HG03565 (cell line): Measurements from ENCODE around the gene SF3B5.
"Not testable (repeated sequence)": the region's sequence is repeated elsewhere in the genome, so short reads cannot be mapped to it uniquely, and the experiment has no call there.

Source experiments
- ATAC-seq: cut with Tn5 transposase; IDR thresholded peaks from one replicate; pipeline ENCODE4 v1.9.1; 2021; ENCODE audit warnings: mild to moderate bottlenecking, moderate library complexity; ENCODE audit not compliant: unreplicated experiment

The SF3B5 gene

GRCh38 chr6:144064402-144065212, 30.8 kb downstream of the SF3B5 start:
- peak; percentile 10 for ATAC-seq

- ATAC-seq = peak; percentile 69
These were observed 31.5 kb downstream of the SF3B5 start for GRCh38 chr6:144063744-144064401.

DNA sequence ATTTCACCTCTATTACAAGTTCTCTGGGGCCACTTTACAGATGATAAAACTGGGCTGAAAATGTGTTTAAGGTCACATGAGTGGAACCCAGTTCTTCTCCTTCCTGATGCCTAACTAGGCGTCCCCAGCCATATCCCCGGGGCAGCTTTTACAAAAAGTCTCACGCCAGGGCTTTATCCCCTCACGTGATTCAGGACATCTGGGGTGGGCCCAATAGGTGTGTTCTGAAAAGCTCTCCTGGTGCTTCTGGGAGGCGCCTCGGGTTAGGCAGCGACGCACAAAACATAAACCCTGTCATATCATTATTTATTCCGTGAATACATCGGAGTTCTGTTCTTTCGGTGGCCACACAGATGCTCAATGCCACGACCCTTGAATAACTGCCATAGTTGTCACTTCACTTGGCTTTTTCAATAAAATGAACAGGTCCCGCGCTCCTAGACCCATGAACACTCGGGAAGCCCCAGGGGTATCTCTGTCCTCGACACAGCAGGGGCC, 32.1 kb downstream of the SF3B5 start:
- ATAC-seq = no peak

DNA sequence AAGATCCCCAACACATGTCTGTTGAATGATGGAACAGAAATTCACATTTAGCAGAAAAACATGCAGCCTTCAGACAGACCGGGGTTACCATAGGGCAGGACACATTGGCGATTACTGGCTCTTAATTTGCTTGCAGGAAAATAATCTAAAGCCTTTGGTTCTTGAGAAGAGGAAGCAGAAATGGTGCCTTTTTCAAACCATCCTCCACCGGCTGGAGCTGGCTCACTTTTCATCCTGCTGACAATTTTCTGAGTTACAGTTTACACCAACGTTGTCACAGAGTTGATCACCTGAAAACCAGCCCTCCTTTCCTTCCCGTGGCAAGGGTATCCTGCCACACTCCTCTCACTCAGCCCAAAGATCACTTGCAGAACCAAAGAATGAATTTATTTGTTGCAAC, 32.6 kb downstream of the SF3B5 start:
- ATAC-seq = no peak

DNA sequence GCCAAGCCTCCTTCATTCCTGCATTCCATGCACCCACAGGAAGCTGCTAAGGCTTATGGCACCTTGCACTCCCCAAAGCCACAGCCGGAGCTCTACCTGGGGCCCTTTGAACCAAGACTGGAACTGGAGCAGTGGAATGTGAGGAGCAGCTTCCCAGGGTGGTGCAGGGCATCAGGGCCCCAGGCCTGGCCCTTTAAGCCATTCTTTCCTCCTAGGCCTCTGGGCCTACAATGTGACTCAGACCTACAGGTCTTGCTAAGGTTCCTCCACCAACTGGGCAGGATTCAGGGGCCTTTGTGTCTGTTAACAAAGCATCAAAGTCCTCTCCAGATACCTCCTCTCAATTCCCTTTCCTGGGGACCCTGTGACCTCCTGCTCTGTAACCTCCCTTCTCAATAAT, 36.2 kb downstream of the SF3B5 start:
- no peak for ATAC-seq

DNA sequence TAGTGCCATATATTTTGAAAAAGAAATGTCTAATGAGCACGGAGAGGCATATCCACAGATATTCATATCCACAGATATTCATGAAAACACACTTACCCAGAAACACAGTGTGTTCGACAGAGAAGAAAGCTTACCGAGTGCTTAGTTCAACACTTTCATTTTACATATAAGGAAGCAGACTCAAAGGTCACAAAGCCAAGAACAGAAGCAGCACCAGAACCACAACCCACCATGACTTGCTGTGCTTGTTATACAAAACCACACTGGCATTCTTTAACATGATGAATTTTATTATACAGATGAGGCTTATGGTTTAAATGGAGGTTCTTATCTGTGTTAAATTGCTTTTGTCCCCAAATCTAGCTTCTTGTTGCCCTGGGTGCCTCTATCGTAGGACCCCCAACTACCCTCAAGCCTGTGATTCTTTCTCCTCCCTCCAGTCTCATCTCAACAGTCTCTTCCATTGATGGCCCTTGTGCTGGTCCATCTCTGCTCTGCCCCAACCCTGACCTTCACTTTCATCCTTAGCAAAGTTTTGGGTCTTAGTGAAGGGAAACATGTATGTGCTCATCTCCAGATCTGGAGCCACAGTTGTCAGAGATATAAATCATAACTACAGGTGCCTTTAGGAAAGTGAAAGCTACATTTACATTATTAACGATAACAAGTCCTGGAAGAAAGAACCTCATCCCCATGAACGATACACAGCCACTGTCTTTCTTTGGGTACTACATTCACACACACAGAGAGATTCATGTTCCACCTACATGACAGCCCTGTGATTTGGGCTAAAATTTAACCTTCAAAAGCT, 40.0 kb downstream of the SF3B5 start:
- ATAC-seq = peak; percentile 93

GRCh38 chr6:144053601-144054000, 41.8 kb downstream of the SF3B5 start:
- no peak for ATAC-seq

GRCh38 chr6:144052488-144052887, 42.9 kb downstream of the SF3B5 start:
- ATAC-seq = no peak

DNA sequence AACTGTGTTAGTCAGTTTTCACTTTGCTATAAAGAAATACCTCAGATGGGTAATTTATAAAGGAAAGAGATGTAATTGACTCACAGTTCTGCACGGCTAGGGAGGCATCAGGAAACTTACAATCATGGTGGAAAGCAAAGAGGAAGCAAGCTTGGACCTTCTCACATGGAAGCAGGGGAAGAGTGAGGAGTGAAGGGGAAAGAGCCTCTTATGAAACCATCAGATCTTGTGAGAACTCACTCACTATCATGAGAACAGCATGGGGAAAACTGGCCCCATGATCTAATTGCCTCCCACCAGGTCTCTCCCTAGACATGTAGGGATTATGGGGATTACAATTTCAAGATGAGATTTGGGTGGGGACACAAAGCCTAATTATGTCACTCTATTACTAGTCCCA, 46.0 kb downstream of the SF3B5 start:
- ATAC-seq = no peak

GRCh38 chr6:144047688-144048087, 47.7 kb downstream of the SF3B5 start:
- ATAC-seq = no peak

- ATAC-seq = not testable (repeated sequence)
These were observed 48.7 kb downstream of the SF3B5 start for GRCh38 chr6:144046672-144047071.

DNA sequence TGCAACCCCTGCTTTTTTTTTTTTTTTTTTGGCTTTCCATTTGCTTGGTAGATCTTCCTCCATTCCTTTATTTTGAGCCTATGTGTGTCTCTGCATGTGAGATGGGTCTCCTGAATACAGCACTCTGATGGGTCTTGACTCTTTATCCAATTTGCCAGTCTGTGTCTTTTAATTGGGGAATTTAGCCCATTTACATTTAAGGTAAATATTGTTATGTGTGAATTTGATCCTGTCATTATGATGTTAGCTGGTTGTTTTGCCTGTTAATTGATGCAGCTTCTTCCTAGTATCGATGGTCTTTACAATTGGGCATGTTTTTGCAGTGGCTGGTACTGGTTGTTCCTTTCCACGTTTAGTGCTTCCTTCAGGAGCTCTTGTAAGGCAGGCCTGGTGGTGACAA, 50.4 kb downstream of the SF3B5 start:
- not testable (repeated sequence) for ATAC-seq
